H9 (cell line): ENCODE data around the gene TUFT1. TPM values are rescaled to one million over a fixed set of nuclear protein-coding genes. Genes with fewer than 3 reads are reported as not detected.

Source experiments
- DNase-seq: peaks from one replicate; pipeline ENCODE4 v3.0.0-alpha.2; 2017
- H2AFZ ChIP-seq: one replicate; pipeline ENCODE4 v1.6.1; 2013; ENCODE audit warnings: mild to moderate bottlenecking, low read length, control low read depth, moderate library complexity
- H2AK5ac ChIP-seq: 2 replicates; pipeline ENCODE4 v1.6.1; 2013; ENCODE audit warnings: low read length, control low read depth, mixed read lengths; ENCODE audit not compliant: insufficient read length
- H2BK120ac ChIP-seq: one replicate; pipeline ENCODE4 v1.6.1; 2013; ENCODE audit warnings: low read depth, mild to moderate bottlenecking, low read length, control low read depth, inconsistent platforms; ENCODE audit not compliant: poor library complexity, severe bottlenecking
- H2BK12ac ChIP-seq: 2 replicates; pipeline ENCODE4 v1.6.1; 2013; ENCODE audit warnings: low read length, control low read depth, mixed read lengths, low read depth; ENCODE audit not compliant: insufficient read length
- H2BK15ac ChIP-seq: 2 replicates; pipeline ENCODE4 v1.6.1; 2013; ENCODE audit warnings: low read depth, low read length, control low read depth
- H2BK20ac ChIP-seq: one replicate; pipeline ENCODE4 v1.6.1; 2013; ENCODE audit warnings: low read depth, mild to moderate bottlenecking, low read length, control low read depth, inconsistent platforms; ENCODE audit not compliant: poor library complexity, severe bottlenecking
- H2BK5ac ChIP-seq: 2 replicates; pipeline ENCODE4 v1.6.1; 2013; ENCODE audit warnings: low read length, control low read depth, mixed read lengths; ENCODE audit not compliant: insufficient read length
- H3K14ac ChIP-seq: 2 replicates; pipeline ENCODE4 v1.6.1; 2013; ENCODE audit warnings: low read length, control low read depth; ENCODE audit not compliant: insufficient read depth
- H3K18ac ChIP-seq: 2 replicates; pipeline ENCODE4 v1.6.1; 2013; ENCODE audit warnings: low read depth, mild to moderate bottlenecking, mixed read lengths, low read length, control low read depth; ENCODE audit not compliant: insufficient read length
- H3K23ac ChIP-seq: 2 replicates; pipeline ENCODE4 v1.6.1; 2013; ENCODE audit warnings: low read length, control low read depth, mixed read lengths, low read depth; ENCODE audit not compliant: insufficient read length
- H3K23me2 ChIP-seq: 2 replicates; pipeline ENCODE4 v1.6.1; 2013; ENCODE audit warnings: low read depth, mild to moderate bottlenecking, mixed read lengths, low read length, control low read depth; ENCODE audit not compliant: insufficient read length, poor library complexity, severe bottlenecking
- H3K27ac ChIP-seq: 2 replicates; pipeline ENCODE4 v1.5.1; 2013; ENCODE audit warnings: low read length, control low read depth, mixed read lengths, low read depth; ENCODE audit not compliant: insufficient read length
- H3K27me3 ChIP-seq: 2 replicates; pipeline ENCODE4 v1.6.1; 2013; ENCODE audit warnings: low read length, control low read depth, inconsistent platforms; ENCODE audit not compliant: insufficient read depth
- H3K4ac ChIP-seq: 2 replicates; pipeline ENCODE4 v1.6.1; 2013; ENCODE audit warnings: low read depth, mild to moderate bottlenecking, control low read depth, inconsistent platforms, low read length, moderate library complexity
- H3K4me1 ChIP-seq: 2 replicates; pipeline ENCODE4 v1.6.1; 2013; ENCODE audit warnings: low read length, control low read depth, inconsistent platforms; ENCODE audit not compliant: insufficient read depth
- H3K4me2 ChIP-seq: 2 replicates; pipeline ENCODE4 v1.6.1; 2013; ENCODE audit warnings: low read length, control low read depth, mixed read lengths; ENCODE audit not compliant: insufficient read length, insufficient read depth
- H3K56ac ChIP-seq: 2 replicates; pipeline ENCODE4 v1.6.1; 2013; ENCODE audit warnings: low read depth, mild to moderate bottlenecking, mixed read lengths, low read length, control low read depth; ENCODE audit not compliant: insufficient read length
- H3K79me1 ChIP-seq: 2 replicates; pipeline ENCODE4 v1.6.1; 2013; ENCODE audit warnings: low read depth, mild to moderate bottlenecking, moderate library complexity, low read length, control low read depth, inconsistent platforms; ENCODE audit not compliant: insufficient read depth, poor library complexity, severe bottlenecking
- H3K79me2 ChIP-seq: 2 replicates; pipeline ENCODE4 v1.6.1; 2013; ENCODE audit warnings: low read length, control low read depth, inconsistent platforms; ENCODE audit not compliant: insufficient read depth
- H3K9ac ChIP-seq: 2 replicates; pipeline ENCODE4 v1.6.1; 2013; ENCODE audit warnings: low read length, control low read depth, mixed read lengths; ENCODE audit not compliant: insufficient read length; ENCODE audit errors: extremely low read depth
- H3K9me3 ChIP-seq: one replicate; pipeline ENCODE4 v1.6.1; 2013; ENCODE audit warnings: low read depth, low read length, inconsistent platforms; ENCODE audit not compliant: control insufficient read depth
- H3T11ph ChIP-seq: one replicate; pipeline ENCODE4 v1.6.1; 2013; ENCODE audit warnings: mild to moderate bottlenecking, low read length, control low read depth, inconsistent platforms
- H4K20me1 ChIP-seq: one replicate; pipeline ENCODE4 v1.6.1; 2013; ENCODE audit not compliant: control insufficient read depth, insufficient read length, insufficient read depth
- H4K5ac ChIP-seq: 2 replicates; pipeline ENCODE4 v1.6.1; 2013; ENCODE audit warnings: low read depth, mild to moderate bottlenecking, mixed read lengths, low read length, control low read depth; ENCODE audit not compliant: insufficient read length
- H4K8ac ChIP-seq: replicated peaks from 2 replicates; pipeline ENCODE4 v1.6.1; 2013; ENCODE audit warnings: low read length, control low read depth, mixed read lengths, low read depth; ENCODE audit not compliant: insufficient read length
- H4K91ac ChIP-seq: 2 replicates; pipeline ENCODE4 v1.6.1; 2013; ENCODE audit warnings: low read depth, mild to moderate bottlenecking, moderate library complexity, mixed read lengths, low read length, control low read depth; ENCODE audit not compliant: insufficient read length
- H3K27ac Mint-ChIP-seq, 3 experiments: 2 replicates in 2 of 3; 3 replicates in 1 of 3; pipeline ENCODE4 v1.8.0; 2020 to 2021; ENCODE audit warnings: mixed read lengths in 3 of 3, mild to moderate bottlenecking in 1 of 3, moderate library complexity in 1 of 3
- H3K27me3 Mint-ChIP-seq: 2 replicates; pipeline ENCODE4 v1.8.0; 2021; ENCODE audit warnings: low read depth, mild to moderate bottlenecking, moderate library complexity, mixed read lengths
- H3K36me3 Mint-ChIP-seq, 3 experiments: 2 replicates in 2 of 3; 3 replicates in 1 of 3; pipeline ENCODE4 v1.8.0; 2020 to 2021; ENCODE audit warnings: low read depth in 3 of 3, mixed read lengths in 3 of 3; ENCODE audit not compliant: insufficient read depth in 1 of 3
- H3K4me1 Mint-ChIP-seq, 2 experiments: 2 replicates each; pipeline ENCODE4 v1.8.0; 2020; ENCODE audit warnings: mixed read lengths in 2 of 2
- H3K4me3 Mint-ChIP-seq, 2 experiments: 2 replicates in 1 of 2; 3 replicates in 1 of 2; pipeline ENCODE4 v1.8.0; 2020 to 2021; ENCODE audit warnings: mild to moderate bottlenecking in 2 of 2, mixed read lengths in 2 of 2, moderate library complexity in 1 of 2
- H3K9me3 Mint-ChIP-seq, 2 experiments: 2 replicates in 1 of 2; 3 replicates in 1 of 2; pipeline ENCODE4 v1.8.0; 2020; ENCODE audit warnings: mild to moderate bottlenecking in 2 of 2, mixed read lengths in 2 of 2, moderate library complexity in 1 of 2
- CTCF ChIP-seq: fragments of 200-600 bp; sonication (generic); conservative IDR thresholded peaks from 3 replicates; pipeline ENCODE4 v1.8.0; 2021; ENCODE audit warnings: antibody characterized with exemption, mild to moderate bottlenecking
- WGBS: extraction: QIAGEN DNeasy Blood & Tissue Kit; methylation state at CpG from one replicate; pipeline ENCODE4 v1.1.7; 2013; ENCODE audit warnings: missing lambda C conversion rate, low lambda C conversion rate, mixed read lengths; ENCODE audit not compliant: insufficient read length; ENCODE audit errors: extremely low coverage; 5-methylcytosine and 5-hydroxymethylcytosine counted together
- total RNA-seq: library from RNA; stranded (reverse); gene quantifications from 2 replicates; pipeline ENCODE4 v1.2.1, GENCODE V29; 2021

Gene TUFT1
- total RNA-seq, 1 experiment from 2014 or later, result 6.2 TPM

DNA sequence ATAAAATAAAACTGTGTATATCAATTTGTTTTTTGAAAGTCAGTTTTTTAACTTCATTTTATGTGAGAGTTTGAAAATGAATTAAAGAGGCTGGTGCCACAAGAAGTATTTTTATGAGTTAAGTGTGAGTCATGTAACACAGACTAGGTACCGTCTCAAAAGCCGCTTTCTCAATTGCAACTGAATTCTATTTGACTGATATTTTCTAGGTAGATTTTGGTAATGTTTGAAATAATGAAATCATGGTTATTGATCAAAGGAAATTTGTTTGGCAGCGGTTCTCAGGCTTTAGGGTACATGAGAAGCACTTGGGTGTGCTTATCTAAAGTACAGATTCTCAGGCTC lies 76.4 kb downstream of the TUFT1 start:
- Histone ChIP-seq H4K91ac (no peak overlapping the region), H2BK20ac (no peak overlapping the region), H2BK12ac (no peak overlapping the region), H3K9ac (no peak overlapping the region), H3K27ac (no peak overlapping the region), H3K79me1 (no peaks in the 10 kb centered on the region), H3K56ac (no peak overlapping the region), H4K8ac (no peak overlapping the region), H3K27me3 (no peaks in the 10 kb centered on the region), H3K23me2 (peaks cover 12% of the 10 kb centered on the region), H2AFZ (no peak overlapping the region), H3K4ac (no peak overlapping the region), H3K23ac (no peak overlapping the region), H2BK120ac (no peak overlapping the region), H4K20me1 (no peaks in the 10 kb centered on the region), H3K14ac (no peak overlapping the region), H3K4me1 (no peaks in the 10 kb centered on the region; the same call in 1 of the 2 replicates), H3K4me2 (no peak overlapping the region), H3K18ac (no peak overlapping the region), H2BK15ac (no peak overlapping the region), H2AK5ac (no peak overlapping the region), H3K79me2 (peaks cover 11% of the 10 kb centered on the region; the same call in 1 of the 2 replicates), H4K5ac (no peak overlapping the region), H3T11ph (no peak overlapping the region), H2BK5ac (no peak overlapping the region), H3K9me3 (no peaks in the 10 kb centered on the region)
- H3K4me3 Mint-ChIP-seq, result no peak overlapping the region
- peaks cover 2 to 5% (median 2%) of the 10 kb centered on the region in 3 experiments; a peak in 5 of 7 replicates for H3K36me3 Mint-ChIP-seq
- no CpG with 5 or more reads among the region's 3 CpGs for WGBS
- no peaks in the 10 kb centered on the region for H3K27me3 Mint-ChIP-seq
- no peak for TF ChIP-seq CTCF
- DNase-seq, result no peak
- peaks cover 0 to 3% of the 10 kb centered on the region in 2 experiments; a peak in 1 of 5 replicates for H3K9me3 Mint-ChIP-seq
- peak overlapping the region in 1 of 3 experiments; percentile 24; a peak in 1 of 7 replicates for H3K27ac Mint-ChIP-seq
- peaks cover 38 to 42% of the 10 kb centered on the region in 2 experiments for H3K4me1 Mint-ChIP-seq
